22Rv1 (cell line): ENCODE measurements around the gene NT5C3A.

ENCODE experiments used
- H3K27ac ChIP-seq: fragments of 450-650 bp; 2 replicates; pipeline ENCODE4 v1.5.1; 2017
- ZFX ChIP-seq: fragments of 450-650 bp; IDR thresholded peaks from 2 replicates; pipeline ENCODE4 v1.6.1; 2017; ENCODE audit warnings: antibody characterized with exemption, borderline replicate concordance
- TF ChIP-seq, protein P1 (sequence below): fragments of 450-650 bp; IDR thresholded peaks from 2 replicates; pipeline ENCODE4 v1.5.1; 2017; ENCODE audit warnings: mild to moderate bottlenecking

The NT5C3A gene

DNA sequence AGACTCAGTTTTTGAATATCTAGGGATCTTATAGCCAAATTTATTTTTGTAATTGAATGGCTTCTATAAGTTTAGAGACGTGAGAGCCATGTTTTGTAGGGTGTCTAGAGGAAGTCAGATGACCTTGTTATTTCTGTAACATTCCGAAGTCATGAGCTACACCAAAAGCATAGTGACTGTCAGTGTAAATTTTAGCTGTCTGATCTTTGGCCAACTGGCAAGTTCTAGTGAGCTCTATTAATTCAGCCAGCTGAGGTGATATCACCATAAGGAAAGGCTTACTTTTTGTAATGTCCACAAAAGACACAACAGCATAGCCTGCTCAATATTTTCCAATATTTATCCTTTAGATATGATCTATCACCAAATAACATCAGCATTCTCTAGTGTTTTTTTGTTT is 9.9 kb upstream of the NT5C3A start:
- TF ChIP-seq ZFX: no peak
- TF ChIP-seq, protein P1, sequence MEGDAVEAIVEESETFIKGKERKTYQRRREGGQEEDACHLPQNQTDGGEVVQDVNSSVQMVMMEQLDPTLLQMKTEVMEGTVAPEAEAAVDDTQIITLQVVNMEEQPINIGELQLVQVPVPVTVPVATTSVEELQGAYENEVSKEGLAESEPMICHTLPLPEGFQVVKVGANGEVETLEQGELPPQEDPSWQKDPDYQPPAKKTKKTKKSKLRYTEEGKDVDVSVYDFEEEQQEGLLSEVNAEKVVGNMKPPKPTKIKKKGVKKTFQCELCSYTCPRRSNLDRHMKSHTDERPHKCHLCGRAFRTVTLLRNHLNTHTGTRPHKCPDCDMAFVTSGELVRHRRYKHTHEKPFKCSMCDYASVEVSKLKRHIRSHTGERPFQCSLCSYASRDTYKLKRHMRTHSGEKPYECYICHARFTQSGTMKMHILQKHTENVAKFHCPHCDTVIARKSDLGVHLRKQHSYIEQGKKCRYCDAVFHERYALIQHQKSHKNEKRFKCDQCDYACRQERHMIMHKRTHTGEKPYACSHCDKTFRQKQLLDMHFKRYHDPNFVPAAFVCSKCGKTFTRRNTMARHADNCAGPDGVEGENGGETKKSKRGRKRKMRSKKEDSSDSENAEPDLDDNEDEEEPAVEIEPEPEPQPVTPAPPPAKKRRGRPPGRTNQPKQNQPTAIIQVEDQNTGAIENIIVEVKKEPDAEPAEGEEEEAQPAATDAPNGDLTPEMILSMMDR: no peak
- no peak overlapping the region for H3K27ac ChIP-seq

DNA sequence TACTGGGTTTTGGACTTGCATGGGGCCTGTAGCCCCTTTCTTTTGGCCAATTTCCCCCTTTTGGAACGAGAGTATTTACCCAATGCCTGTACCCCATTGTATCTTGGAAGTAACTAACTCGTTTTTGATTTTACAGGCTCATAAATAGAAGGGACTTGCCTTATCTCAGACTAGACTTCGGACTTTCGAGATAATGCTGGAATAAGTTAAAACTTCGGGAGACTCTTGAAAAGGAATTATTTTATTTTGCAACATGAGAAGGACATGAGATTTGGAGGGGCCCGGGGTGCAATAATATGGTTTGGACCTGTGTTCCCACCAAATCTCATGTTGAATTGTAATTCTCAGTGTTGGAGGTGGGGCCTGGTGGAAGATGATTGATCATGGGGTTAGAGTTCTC is 8.3 kb upstream of the NT5C3A start:
- H3K27ac ChIP-seq: no peak overlapping the region
- TF ChIP-seq, protein P1: no peak
- no peak for TF ChIP-seq ZFX

DNA sequence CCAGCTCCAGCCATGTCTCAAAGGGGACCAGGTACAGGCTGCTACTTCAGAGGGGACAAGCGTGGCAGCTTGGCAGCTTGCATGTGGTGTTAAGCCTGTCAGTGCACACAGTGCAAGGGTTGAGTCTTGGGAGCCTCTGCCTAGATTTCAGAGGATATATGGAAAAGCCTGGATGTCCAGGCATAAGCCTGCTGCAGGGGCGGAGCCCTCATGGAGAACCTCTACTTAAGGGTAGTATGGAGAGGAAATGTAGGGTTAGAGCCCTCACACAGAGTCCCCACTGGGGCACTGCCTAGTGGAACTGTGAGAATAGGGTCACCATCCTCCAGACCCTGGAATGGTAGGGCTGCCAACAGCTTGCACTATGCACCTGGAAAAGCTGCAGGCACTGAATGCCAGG is 7.7 kb upstream of the NT5C3A start:
- no peak for TF ChIP-seq ZFX
- TF ChIP-seq, protein P1: no peak
- no peak overlapping the region for H3K27ac ChIP-seq

DNA sequence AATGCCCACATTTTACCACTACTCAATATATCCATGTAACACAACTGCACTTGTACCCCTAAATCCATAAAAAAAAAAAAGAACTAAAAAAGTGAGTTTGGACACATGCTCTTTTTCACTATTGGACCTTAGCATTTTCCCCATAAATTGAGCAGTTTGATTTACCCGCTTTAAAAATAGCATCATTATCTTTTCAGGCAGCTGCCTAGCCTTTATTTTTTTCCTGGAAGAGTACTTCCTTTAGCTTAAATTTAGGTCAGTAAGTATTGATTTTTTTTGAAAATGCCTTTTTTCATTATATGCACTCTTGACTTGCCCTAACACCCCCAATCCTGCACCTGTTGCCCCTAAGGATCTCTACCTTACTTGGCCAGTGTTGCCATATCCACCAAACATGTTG is 5.3 kb upstream of the NT5C3A start:
- TF ChIP-seq ZFX: no peak
- TF ChIP-seq, protein P1: no peak
- no peak overlapping the region for H3K27ac ChIP-seq

DNA sequence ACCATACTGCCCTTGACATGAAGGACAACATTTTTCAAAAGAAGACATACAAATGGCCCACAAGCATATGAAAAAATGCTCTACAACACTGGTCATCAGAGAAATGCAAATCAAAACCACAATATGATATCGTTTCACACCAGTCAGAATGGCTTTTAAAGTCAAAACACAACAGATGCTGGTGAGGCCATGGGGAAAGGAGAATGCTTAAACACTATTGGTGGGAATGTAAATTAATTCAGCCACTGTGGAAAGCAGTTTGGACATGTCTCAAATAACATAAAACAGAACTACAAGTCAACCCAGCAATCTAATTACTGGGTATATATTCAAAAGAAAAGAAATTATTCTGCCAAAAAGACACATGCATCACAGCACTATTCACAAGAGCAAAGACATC is 4.2 kb upstream of the NT5C3A start:
- TF ChIP-seq ZFX: no peak
- TF ChIP-seq, protein P1: no peak
- no peak overlapping the region for H3K27ac ChIP-seq

DNA sequence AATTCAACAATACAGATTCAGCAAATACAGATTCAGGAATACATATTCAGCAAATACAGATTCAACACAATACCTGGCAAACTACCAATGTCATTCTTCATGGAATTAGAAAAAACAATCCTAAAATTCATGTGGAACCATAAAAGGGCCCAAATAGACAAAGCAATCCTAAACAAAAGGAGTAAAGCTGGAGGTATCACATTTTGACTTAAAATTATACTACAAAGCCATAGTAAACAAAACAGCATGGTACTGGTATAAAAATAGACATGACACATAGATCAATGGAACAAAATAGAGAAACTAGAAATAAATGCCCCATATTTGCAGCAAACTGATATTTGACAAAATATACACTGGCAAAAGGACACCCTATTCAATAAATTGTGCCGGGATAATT is 3.4 kb upstream of the NT5C3A start:
- no peak overlapping the region for H3K27ac ChIP-seq
- TF ChIP-seq, protein P1: no peak
- no peak for TF ChIP-seq ZFX

DNA sequence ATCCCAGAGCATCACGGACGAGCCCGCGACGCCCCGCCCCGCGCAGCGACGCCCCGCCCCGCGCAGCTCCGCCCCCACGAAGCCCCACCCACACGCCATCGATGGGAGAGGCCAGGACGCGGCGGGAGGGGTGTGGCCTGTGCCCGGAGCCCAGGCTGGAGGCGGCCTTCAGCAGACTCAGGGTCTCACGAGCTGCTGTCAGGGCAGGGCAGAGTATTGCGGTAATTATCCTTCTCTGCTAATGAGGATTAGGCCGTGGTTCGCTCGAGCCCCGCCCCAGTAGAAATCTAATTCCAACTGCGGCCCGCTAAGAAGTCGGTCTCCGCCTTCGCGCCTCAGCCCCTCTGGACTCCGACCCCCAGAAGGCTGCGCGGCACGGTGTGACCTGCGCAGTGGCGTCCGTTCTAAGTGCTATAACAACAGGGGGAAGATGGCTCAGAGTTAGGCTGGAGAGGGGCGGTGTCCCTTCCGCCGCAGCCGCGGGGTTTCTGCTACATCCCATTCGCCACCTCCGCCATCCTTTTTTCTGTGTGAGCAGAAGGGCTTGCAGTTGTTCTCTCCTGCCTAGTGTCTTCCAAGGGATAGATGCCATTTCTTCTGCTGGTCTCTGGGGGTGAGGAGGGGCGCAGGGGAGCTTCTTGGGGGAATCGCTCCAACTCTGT is 337 bp upstream of the NT5C3A start:
- TF ChIP-seq ZFX: no peak
- TF ChIP-seq, protein P1: no peak
- peak overlapping the region; percentile 95 for H3K27ac ChIP-seq
